Measurements from ENCODE around the gene TMEM161A. TPM values are rescaled to one million over a fixed set of nuclear protein-coding genes. Genes with fewer than 3 reads are reported as not detected.

TMEM161A gene
- total RNA-seq, 1 experiment from 2014 or later: 46.0 TPM

DNA sequence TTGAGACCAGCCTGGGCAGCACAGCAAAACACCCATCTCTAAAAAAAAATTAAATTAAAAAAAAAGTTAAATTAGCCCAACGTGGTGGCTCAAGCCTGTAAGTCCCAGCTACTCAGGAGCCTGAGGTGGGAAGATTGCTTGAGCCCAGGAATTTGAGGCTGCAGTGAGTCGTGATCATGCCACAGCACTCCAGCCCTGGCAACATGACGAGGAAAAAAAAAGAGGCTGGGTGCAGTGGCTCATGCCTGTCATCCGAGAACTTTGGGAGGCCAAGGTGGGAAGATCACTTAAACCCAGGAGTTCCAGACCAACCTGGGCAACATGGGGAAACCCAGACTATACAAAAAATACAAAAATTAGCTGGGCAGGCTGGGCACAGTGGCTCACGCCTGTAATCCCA lies 2.2 kb upstream of the TMEM161A start (continued):
- TF ChIP-seq, protein P1, sequence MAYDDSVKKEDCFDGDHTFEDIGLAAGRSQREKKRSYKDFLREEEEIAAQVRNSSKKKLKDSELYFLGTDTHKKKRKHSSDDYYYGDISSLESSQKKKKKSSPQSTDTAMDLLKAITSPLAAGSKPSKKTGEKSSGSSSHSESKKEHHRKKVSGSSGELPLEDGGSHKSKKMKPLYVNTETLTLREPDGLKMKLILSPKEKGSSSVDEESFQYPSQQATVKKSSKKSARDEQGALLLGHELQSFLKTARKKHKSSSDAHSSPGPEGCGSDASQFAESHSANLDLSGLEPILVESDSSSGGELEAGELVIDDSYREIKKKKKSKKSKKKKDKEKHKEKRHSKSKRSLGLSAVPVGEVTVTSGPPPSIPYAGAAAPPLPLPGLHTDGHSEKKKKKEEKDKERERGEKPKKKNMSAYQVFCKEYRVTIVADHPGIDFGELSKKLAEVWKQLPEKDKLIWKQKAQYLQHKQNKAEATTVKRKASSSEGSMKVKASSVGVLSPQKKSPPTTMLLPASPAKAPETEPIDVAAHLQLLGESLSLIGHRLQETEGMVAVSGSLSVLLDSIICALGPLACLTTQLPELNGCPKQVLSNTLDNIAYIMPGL (CRISPR knock-in tag; IDR thresholded peaks at IDR 0.05): no peak

DNA sequence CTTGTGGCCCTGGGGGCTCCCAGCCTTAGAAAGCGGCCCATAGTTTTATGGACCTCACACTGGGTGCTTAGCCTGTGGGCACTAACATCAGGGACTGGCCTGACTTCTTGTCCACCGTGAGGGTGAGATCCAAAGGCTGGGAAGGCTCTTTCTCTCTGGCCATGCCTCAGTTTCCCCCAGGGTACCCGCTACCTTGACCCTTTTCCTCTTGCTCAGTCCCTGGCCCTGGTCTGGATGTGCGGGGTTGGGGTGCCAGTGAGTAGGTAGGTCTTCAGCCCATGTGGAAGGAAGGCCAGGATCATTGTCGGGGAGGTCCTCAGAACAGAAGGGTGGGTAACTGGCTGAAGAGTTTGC lies 1.6 kb upstream of the TMEM161A start:
- peaks cover 55% of the 10 kb centered on the region for H3K27me3 Mint-ChIP-seq (ENCODE audit: low read depth)
- DNase-seq (ENCODE audit: low spot score): no peak
- no peak overlapping the region for H3K4me3 Mint-ChIP-seq
- ChIA-PET CTCF (interaction anchor here (0.8 to 1.9 kb wide), 2 partner anchors 46 to 80 kb away, joined by 3 to 4 read pairs; no protein-coding TSS in a partner anchor), POLR2A (interaction anchor here (0.9 kb wide), 1 partner anchor 62 kb away, joined by 3 read pairs; no protein-coding TSS in a partner anchor)
- H3K4me1 Mint-ChIP-seq: peaks cover 18% of the 10 kb centered on the region
- no peak for ATAC-seq
- TF ChIP-seq NR3C1 (CRISPR knock-in tag; conservative IDR thresholded peaks at IDR 0.05; ENCODE audit: low read depth) (no peak), CREM (CRISPR knock-in tag; IDR thresholded peaks at IDR 0.05) (no peak), ETV6 (CRISPR knock-in tag; IDR thresholded peaks at IDR 0.05) (no peak), NFATC4 (CRISPR knock-in tag; IDR thresholded peaks at IDR 0.05) (no peak), ZNF416 (CRISPR knock-in tag; IDR thresholded peaks at IDR 0.05) (no peak), NFYB (CRISPR knock-in tag; conservative IDR thresholded peaks at IDR 0.05; ENCODE audit: low read depth) (no peak), TP53 (CRISPR knock-in tag; IDR thresholded peaks at IDR 0.05) (no peak), HMGA2 (CRISPR knock-in tag; IDR thresholded peaks at IDR 0.05) (no peak), TCF7 (CRISPR knock-in tag; IDR thresholded peaks at IDR 0.05; ENCODE audit: low read depth) (no peak), IRF2 (CRISPR knock-in tag; IDR thresholded peaks at IDR 0.05; ENCODE audit: borderline replicate concordance, low read depth) (no peak), ZNF423 (CRISPR knock-in tag; IDR thresholded peaks at IDR 0.05) (no peak), ZNF671 (CRISPR knock-in tag; IDR thresholded peaks at IDR 0.05) (no peak)
- TF ChIP-seq, protein P2, sequence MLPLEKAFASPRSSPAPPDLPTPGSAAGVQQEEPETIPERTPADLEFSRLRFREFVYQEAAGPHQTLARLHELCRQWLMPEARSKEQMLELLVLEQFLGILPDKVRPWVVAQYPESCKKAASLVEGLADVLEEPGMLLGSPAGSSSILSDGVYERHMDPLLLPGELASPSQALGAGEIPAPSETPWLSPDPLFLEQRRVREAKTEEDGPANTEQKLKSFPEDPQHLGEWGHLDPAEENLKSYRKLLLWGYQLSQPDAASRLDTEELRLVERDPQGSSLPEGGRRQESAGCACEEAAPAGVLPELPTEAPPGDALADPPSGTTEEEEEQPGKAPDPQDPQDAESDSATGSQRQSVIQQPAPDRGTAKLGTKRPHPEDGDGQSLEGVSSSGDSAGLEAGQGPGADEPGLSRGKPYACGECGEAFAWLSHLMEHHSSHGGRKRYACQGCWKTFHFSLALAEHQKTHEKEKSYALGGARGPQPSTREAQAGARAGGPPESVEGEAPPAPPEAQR (CRISPR knock-in tag; IDR thresholded peaks at IDR 0.05): no peak
- TF ChIP-seq, protein P3, sequence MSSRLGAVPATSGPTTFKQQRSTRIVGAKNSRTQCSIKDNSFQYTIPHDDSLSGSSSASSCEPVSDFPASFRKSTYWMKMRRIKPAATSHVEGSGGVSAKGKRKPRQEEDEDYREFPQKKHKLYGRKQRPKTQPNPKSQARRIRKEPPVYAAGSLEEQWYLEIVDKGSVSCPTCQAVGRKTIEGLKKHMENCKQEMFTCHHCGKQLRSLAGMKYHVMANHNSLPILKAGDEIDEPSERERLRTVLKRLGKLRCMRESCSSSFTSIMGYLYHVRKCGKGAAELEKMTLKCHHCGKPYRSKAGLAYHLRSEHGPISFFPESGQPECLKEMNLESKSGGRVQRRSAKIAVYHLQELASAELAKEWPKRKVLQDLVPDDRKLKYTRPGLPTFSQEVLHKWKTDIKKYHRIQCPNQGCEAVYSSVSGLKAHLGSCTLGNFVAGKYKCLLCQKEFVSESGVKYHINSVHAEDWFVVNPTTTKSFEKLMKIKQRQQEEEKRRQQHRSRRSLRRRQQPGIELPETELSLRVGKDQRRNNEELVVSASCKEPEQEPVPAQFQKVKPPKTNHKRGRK (CRISPR knock-in tag; IDR thresholded peaks at IDR 0.05; ENCODE audit: borderline replicate concordance): no peak
- TF ChIP-seq, protein P4, sequence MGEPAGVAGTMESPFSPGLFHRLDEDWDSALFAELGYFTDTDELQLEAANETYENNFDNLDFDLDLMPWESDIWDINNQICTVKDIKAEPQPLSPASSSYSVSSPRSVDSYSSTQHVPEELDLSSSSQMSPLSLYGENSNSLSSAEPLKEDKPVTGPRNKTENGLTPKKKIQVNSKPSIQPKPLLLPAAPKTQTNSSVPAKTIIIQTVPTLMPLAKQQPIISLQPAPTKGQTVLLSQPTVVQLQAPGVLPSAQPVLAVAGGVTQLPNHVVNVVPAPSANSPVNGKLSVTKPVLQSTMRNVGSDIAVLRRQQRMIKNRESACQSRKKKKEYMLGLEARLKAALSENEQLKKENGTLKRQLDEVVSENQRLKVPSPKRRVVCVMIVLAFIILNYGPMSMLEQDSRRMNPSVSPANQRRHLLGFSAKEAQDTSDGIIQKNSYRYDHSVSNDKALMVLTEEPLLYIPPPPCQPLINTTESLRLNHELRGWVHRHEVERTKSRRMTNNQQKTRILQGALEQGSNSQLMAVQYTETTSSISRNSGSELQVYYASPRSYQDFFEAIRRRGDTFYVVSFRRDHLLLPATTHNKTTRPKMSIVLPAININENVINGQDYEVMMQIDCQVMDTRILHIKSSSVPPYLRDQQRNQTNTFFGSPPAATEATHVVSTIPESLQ (CRISPR knock-in tag; IDR thresholded peaks at IDR 0.05): no peak
- TF ChIP-seq, protein P5, sequence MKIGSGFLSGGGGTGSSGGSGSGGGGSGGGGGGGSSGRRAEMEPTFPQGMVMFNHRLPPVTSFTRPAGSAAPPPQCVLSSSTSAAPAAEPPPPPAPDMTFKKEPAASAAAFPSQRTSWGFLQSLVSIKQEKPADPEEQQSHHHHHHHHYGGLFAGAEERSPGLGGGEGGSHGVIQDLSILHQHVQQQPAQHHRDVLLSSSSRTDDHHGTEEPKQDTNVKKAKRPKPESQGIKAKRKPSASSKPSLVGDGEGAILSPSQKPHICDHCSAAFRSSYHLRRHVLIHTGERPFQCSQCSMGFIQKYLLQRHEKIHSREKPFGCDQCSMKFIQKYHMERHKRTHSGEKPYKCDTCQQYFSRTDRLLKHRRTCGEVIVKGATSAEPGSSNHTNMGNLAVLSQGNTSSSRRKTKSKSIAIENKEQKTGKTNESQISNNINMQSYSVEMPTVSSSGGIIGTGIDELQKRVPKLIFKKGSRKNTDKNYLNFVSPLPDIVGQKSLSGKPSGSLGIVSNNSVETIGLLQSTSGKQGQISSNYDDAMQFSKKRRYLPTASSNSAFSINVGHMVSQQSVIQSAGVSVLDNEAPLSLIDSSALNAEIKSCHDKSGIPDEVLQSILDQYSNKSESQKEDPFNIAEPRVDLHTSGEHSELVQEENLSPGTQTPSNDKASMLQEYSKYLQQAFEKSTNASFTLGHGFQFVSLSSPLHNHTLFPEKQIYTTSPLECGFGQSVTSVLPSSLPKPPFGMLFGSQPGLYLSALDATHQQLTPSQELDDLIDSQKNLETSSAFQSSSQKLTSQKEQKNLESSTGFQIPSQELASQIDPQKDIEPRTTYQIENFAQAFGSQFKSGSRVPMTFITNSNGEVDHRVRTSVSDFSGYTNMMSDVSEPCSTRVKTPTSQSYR (CRISPR knock-in tag; IDR thresholded peaks at IDR 0.05): no peak
- TF ChIP-seq, protein P6, sequence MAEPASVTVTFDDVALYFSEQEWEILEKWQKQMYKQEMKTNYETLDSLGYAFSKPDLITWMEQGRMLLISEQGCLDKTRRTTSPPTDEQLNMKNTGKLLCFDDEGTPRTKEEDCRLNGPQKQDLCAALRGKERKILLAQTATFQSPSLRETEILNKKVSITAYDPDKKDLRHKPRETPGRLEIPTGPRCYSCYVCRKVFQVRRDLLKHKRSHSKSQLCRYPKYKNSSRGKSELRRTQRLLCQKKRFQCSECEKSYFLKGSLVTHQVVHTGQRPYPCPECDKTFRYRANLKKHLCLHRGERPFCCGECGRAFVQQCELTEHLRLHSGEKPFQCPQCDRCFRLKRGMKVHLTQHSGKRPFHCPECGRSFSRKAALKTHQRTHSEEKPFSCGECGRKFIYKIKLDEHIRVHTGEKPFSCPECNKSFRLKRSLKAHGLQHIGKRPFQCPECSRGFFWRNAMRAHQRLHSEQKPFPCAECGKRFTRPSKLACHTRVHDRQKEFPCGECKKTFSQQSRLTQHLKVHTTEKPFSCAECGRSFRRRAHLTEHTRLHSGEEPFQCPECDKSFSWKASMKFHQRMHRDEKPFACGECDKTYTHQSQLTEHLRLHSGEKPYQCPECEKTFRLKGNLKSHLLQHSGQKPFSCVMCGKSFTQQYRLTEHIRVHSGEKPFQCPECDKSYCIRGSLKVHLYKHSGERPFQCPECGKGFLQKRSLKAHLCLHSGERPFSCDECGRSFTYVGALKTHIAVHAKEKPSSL (CRISPR knock-in tag; conservative IDR thresholded peaks at IDR 0.05): no peak
- TF ChIP-seq, protein P7, sequence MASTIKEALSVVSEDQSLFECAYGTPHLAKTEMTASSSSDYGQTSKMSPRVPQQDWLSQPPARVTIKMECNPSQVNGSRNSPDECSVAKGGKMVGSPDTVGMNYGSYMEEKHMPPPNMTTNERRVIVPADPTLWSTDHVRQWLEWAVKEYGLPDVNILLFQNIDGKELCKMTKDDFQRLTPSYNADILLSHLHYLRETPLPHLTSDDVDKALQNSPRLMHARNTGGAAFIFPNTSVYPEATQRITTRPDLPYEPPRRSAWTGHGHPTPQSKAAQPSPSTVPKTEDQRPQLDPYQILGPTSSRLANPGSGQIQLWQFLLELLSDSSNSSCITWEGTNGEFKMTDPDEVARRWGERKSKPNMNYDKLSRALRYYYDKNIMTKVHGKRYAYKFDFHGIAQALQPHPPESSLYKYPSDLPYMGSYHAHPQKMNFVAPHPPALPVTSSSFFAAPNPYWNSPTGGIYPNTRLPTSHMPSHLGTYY (CRISPR knock-in tag; IDR thresholded peaks at IDR 0.05): no peak
- no peak overlapping the region for H3K27ac Mint-ChIP-seq
- H3K36me3 Mint-ChIP-seq: no peaks in the 10 kb centered on the region
- 0 out of 2 replicates have a peak, but pooled peaks cover 4% of the 10 kb centered on the region for H3K9me3 Mint-ChIP-seq
